ENCODE measurements around the gene SLC19A1.

The SLC19A1 gene

GRCh38 chr21:45494135-45494850 is 47.9 kb downstream of the SLC19A1 start:
- Histone ChIP-seq H3K4me3 (ENCODE audit: low read length) (no peak overlapping the region), H3K36me3 (ENCODE audit: control insufficient read depth, insufficient read depth, low read length) (peaks cover 2% of the 10 kb centered on the region), H3K79me2 (ENCODE audit: control insufficient read depth, insufficient read depth, low read length) (no peaks in the 10 kb centered on the region), H3K18ac (ENCODE audit: low read length) (no peak overlapping the region), H3K4ac (ENCODE audit: low read depth, low read length) (no peak overlapping the region), H3K56ac (ENCODE audit: low read length) (no peak overlapping the region), H3K4me2 (ENCODE audit: low read length) (no peak overlapping the region), H3K27me3 (ENCODE audit: insufficient read depth, low read length, poor library complexity) (no peaks in the 10 kb centered on the region), H3K23ac (ENCODE audit: low read length) (no peak overlapping the region), H3K27ac (ENCODE audit: low read depth, low read length) (no peak overlapping the region), H3K79me1 (ENCODE audit: low read length) (no peaks in the 10 kb centered on the region), H2BK120ac (ENCODE audit: low read depth, low read length) (no peak overlapping the region), H4K5ac (ENCODE audit: low read length) (no peak overlapping the region), H2AK5ac (ENCODE audit: low read length) (no peak overlapping the region), H2BK15ac (replicated peaks; ENCODE audit: low read depth) (no peak overlapping the region), H4K8ac (ENCODE audit: low read depth, low read length) (no peak overlapping the region), H3K4me1 (ENCODE audit: control insufficient read depth, low read depth, low read length) (no peaks in the 10 kb centered on the region), H3K9ac (ENCODE audit: low read length) (no peak overlapping the region), H2BK5ac (ENCODE audit: low read length) (no peak overlapping the region)
- no CpG with 5 or more reads among the region's 27 CpGs for WGBS (ENCODE audit: extremely low coverage, insufficient coverage, low lambda C conversion rate)
- DNase-seq, result no peak

DNA sequence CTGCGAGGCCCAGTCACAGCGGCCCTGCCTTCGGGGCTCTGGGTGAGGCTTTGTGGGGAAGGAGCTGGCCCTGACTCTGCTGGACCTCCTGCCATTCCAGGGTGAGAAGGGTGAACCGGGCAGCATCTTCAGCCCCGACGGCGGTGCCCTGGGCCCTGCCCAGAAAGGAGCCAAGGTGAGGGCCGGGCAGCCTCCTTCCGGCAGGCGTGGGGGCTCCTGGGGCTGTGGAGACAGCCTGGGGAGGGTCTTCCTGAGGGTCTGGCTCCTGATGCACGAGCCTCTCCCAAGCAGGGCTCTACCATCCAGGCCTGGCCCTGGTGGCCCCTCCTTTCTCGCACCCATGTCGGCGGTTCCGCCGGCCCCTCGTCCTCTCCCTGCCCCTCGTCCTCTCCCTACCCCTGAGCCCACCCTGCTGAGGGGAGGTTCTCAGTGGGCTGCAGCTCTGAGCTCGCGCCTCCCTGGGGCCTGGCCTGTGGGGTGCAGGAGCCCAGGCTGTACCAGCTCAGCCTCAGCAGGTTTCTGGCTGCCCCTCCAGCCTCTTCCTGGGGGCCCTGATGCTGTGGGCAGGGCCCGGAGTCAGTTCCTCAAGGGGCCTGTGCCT is 48.7 kb downstream of the SLC19A1 start:
- no peak overlapping the region for H2AK5ac ChIP-seq (ENCODE audit: low read length)
- no peaks in the 10 kb centered on the region for H3K27me3 ChIP-seq (ENCODE audit: insufficient read depth, low read length, poor library complexity)
- H3K4me1 ChIP-seq (ENCODE audit: control insufficient read depth, low read depth, low read length), result no peaks in the 10 kb centered on the region
- no peak overlapping the region for H3K56ac ChIP-seq (ENCODE audit: low read length)
- H3K79me1 ChIP-seq (ENCODE audit: low read length), result no peaks in the 10 kb centered on the region
- WGBS (ENCODE audit: extremely low coverage, insufficient coverage, low lambda C conversion rate), result no CpG with 5 or more reads among the region's 21 CpGs
- H3K9ac ChIP-seq (ENCODE audit: low read length), result no peak overlapping the region
- H2BK5ac ChIP-seq (ENCODE audit: low read length), result no peak overlapping the region
- H3K27ac ChIP-seq (ENCODE audit: low read depth, low read length), result no peak overlapping the region
- H2BK15ac ChIP-seq (replicated peaks; ENCODE audit: low read depth), result no peak overlapping the region
- H3K23ac ChIP-seq (ENCODE audit: low read length), result no peak overlapping the region
- no peak overlapping the region for H4K8ac ChIP-seq (ENCODE audit: low read depth, low read length)
- no peak for DNase-seq
- no peak overlapping the region for H4K5ac ChIP-seq (ENCODE audit: low read length)
- no peak overlapping the region for H2BK120ac ChIP-seq (ENCODE audit: low read depth, low read length)
- H3K18ac ChIP-seq (ENCODE audit: low read length), result no peak overlapping the region
- no peak overlapping the region for H3K4me3 ChIP-seq (ENCODE audit: low read length)
- no peaks in the 10 kb centered on the region for H3K79me2 ChIP-seq (ENCODE audit: control insufficient read depth, insufficient read depth, low read length)
- H3K4ac ChIP-seq (ENCODE audit: low read depth, low read length), result no peak overlapping the region
- no peak overlapping the region for H3K4me2 ChIP-seq (ENCODE audit: low read length)
- peaks cover 2% of the 10 kb centered on the region for H3K36me3 ChIP-seq (ENCODE audit: control insufficient read depth, insufficient read depth, low read length)

GRCh38 chr21:45492765-45493164 is 49.5 kb downstream of the SLC19A1 start:
- no CpG with 5 or more reads among the region's 20 CpGs for WGBS (ENCODE audit: extremely low coverage, insufficient coverage, low lambda C conversion rate)
- Histone ChIP-seq H4K8ac (ENCODE audit: low read depth, low read length) (no peak overlapping the region), H2BK120ac (ENCODE audit: low read depth, low read length) (no peak overlapping the region), H3K4ac (ENCODE audit: low read depth, low read length) (no peak overlapping the region), H3K36me3 (ENCODE audit: control insufficient read depth, insufficient read depth, low read length) (peaks cover 2% of the 10 kb centered on the region), H3K27me3 (ENCODE audit: insufficient read depth, low read length, poor library complexity) (no peaks in the 10 kb centered on the region), H3K27ac (ENCODE audit: low read depth, low read length) (no peak overlapping the region), H3K79me1 (ENCODE audit: low read length) (no peaks in the 10 kb centered on the region), H3K9ac (ENCODE audit: low read length) (no peak overlapping the region), H3K18ac (ENCODE audit: low read length) (no peak overlapping the region), H2BK5ac (ENCODE audit: low read length) (no peak overlapping the region), H3K4me2 (ENCODE audit: low read length) (no peak overlapping the region), H2BK15ac (replicated peaks; ENCODE audit: low read depth) (no peak overlapping the region), H3K4me3 (ENCODE audit: low read length) (no peak overlapping the region), H2AK5ac (ENCODE audit: low read length) (no peak overlapping the region), H3K56ac (ENCODE audit: low read length) (no peak overlapping the region), H3K79me2 (ENCODE audit: control insufficient read depth, insufficient read depth, low read length) (no peaks in the 10 kb centered on the region), H3K4me1 (ENCODE audit: control insufficient read depth, low read depth, low read length) (no peaks in the 10 kb centered on the region), H4K5ac (ENCODE audit: low read length) (no peak overlapping the region), H3K23ac (ENCODE audit: low read length) (no peak overlapping the region)
- no peak for DNase-seq

DNA sequence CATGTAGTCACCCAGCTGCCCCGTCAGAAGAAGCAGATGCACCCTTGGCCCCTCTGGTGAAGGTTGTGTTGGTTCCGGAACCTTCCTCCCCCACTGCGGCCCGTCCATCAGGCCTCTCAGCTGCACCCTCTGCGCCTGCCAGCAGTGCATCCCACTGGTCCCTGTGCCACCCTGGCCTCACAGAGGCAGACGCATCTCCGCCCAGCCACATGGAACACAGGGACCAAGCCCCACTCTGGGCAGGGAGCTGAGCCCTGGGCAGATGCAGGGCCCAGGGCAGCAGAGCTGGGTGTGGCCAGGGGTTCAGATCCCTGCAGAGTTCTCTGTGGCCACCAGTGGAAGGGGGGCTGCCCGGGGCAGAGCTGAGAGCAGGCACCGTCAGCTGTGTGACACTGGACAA is 50.6 kb downstream of the SLC19A1 start:
- no peak for DNase-seq

DNA sequence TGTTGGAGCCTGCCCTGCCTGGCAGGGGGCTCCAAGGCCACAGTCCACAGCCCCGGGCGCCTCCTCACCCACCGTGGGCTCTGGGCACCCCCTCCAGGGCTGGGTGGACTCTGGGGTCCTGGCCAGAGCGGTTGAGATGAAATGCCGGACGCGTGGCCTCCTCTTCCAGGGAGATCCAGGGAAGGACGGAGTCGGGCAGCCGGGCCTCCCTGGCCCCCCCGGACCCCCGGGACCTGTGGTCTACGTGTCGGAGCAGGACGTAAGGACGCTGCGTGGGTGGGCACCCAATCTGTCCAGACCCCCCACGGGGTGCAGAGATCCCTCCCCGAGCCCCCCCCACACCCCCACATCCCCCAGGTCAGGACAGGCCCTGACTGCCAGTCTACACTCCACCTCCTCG is 51.2 kb downstream of the SLC19A1 start:
- Histone ChIP-seq H3K79me2 (ENCODE audit: control insufficient read depth, insufficient read depth, low read length) (no peaks in the 10 kb centered on the region), H4K8ac (ENCODE audit: low read depth, low read length) (no peak overlapping the region), H3K36me3 (ENCODE audit: control insufficient read depth, insufficient read depth, low read length) (peaks cover 2% of the 10 kb centered on the region), H3K18ac (ENCODE audit: low read length) (no peak overlapping the region), H3K4me3 (ENCODE audit: low read length) (no peak overlapping the region), H2AK5ac (ENCODE audit: low read length) (no peak overlapping the region), H3K27ac (ENCODE audit: low read depth, low read length) (no peak overlapping the region), H3K56ac (ENCODE audit: low read length) (no peak overlapping the region), H2BK5ac (ENCODE audit: low read length) (no peak overlapping the region), H3K9ac (ENCODE audit: low read length) (no peak overlapping the region), H3K4me1 (ENCODE audit: control insufficient read depth, low read depth, low read length) (no peaks in the 10 kb centered on the region), H3K79me1 (ENCODE audit: low read length) (no peaks in the 10 kb centered on the region), H2BK120ac (ENCODE audit: low read depth, low read length) (no peak overlapping the region), H3K27me3 (ENCODE audit: insufficient read depth, low read length, poor library complexity) (no peaks in the 10 kb centered on the region), H3K4me2 (ENCODE audit: low read length) (no peak overlapping the region), H4K5ac (ENCODE audit: low read length) (no peak overlapping the region), H2BK15ac (replicated peaks; ENCODE audit: low read depth) (no peak overlapping the region), H3K4ac (ENCODE audit: low read depth, low read length) (no peak overlapping the region), H3K23ac (ENCODE audit: low read length) (no peak overlapping the region)
- WGBS (ENCODE audit: extremely low coverage, insufficient coverage, low lambda C conversion rate), result no CpG with 5 or more reads among the region's 20 CpGs
- DNase-seq, result no peak

More for the DNA sequence above, 50.6 kb downstream of the SLC19A1 start:
- Histone ChIP-seq H4K8ac (ENCODE audit: low read depth, low read length) (no peak overlapping the region), H3K4me1 (ENCODE audit: control insufficient read depth, low read depth, low read length) (no peaks in the 10 kb centered on the region), H3K56ac (ENCODE audit: low read length) (no peak overlapping the region), H2BK15ac (replicated peaks; ENCODE audit: low read depth) (no peak overlapping the region), H3K4ac (ENCODE audit: low read depth, low read length) (no peak overlapping the region), H3K4me2 (ENCODE audit: low read length) (no peak overlapping the region), H3K36me3 (ENCODE audit: control insufficient read depth, insufficient read depth, low read length) (peaks cover 2% of the 10 kb centered on the region), H3K23ac (ENCODE audit: low read length) (no peak overlapping the region), H3K4me3 (ENCODE audit: low read length) (no peak overlapping the region), H3K9ac (ENCODE audit: low read length) (no peak overlapping the region), H3K79me2 (ENCODE audit: control insufficient read depth, insufficient read depth, low read length) (no peaks in the 10 kb centered on the region), H2BK120ac (ENCODE audit: low read depth, low read length) (no peak overlapping the region), H3K27me3 (ENCODE audit: insufficient read depth, low read length, poor library complexity) (no peaks in the 10 kb centered on the region), H3K18ac (ENCODE audit: low read length) (no peak overlapping the region), H2AK5ac (ENCODE audit: low read length) (no peak overlapping the region), H3K79me1 (ENCODE audit: low read length) (no peaks in the 10 kb centered on the region), H4K5ac (ENCODE audit: low read length) (no peak overlapping the region), H2BK5ac (ENCODE audit: low read length) (no peak overlapping the region), H3K27ac (ENCODE audit: low read depth, low read length) (no peak overlapping the region)
- WGBS (ENCODE audit: extremely low coverage, insufficient coverage, low lambda C conversion rate), result no CpG with 5 or more reads among the region's 9 CpGs
